HG02840 (cell line): ENCODE measurements around the gene OR5K3.
"Not testable (repeated sequence)": the region's sequence is repeated elsewhere in the genome, so short reads cannot be mapped to it uniquely, and the experiment has no call there.

Experiments
- ATAC-seq: cut with Tn5 transposase; IDR thresholded peaks from one replicate; pipeline ENCODE4 v1.9.1; 2021; ENCODE audit warnings: mild to moderate bottlenecking, moderate library complexity, moderate number of reproducible peaks; ENCODE audit not compliant: unreplicated experiment, low FRiP score

OR5K3 gene, protein sequence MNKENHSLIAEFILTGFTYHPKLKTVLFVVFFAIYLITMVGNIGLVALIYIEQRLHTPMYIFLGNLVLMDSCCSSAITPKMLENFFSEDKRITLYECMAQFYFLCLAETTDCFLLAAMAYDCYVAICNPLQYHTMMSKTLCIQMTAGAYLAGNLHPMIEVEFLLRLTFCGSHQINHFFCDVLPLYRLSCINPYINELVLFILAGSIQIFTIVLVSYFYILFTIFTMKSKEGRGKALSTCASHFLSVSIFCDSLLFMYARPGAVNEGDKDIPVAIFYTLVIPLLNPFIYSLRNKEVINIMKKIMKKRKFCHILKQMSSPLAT

DNA sequence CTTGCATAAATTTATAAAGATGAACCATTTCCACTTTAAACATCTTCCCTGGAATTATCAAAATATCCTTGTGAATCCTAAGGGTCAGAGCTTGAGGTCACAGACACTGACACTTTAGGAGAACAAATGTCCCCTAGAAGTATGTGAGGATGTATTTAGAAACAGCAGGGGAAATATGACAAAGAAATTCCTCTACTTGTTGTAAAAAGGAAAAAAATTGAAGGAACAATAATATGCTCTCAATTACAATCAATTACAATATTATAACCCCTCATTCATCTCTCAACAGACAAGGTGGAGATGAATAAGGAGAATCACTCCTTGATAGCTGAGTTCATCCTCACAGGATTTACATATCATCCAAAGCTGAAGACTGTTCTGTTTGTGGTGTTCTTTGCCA, at the start of gene OR5K3:
TSS of gene OR5K3 (plus strand) at position 301 of the 400 bp plus-strand sequence. CDS start at position 301, 0 bp downstream.
- no peak for ATAC-seq

DNA sequence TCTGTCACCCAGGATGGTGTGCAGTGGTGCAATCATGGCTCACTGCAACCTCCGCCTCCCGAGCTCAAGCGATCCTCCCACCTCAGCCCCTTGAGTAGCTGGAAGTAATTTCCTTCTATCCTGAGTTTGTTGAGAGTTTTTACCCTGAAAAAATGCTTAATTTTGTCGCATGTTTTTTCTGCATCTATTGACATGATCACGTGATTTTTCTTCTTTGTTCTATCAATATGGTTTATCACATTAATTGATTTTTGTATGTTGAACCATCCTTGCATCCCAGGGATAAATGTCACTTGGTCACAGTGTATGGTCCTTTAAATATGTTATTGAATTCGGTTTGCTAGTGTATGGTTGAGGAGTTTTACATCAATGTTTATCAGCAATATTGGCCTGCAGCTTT, 48.7 kb upstream of the OR5K3 start:
- ATAC-seq: no peak

DNA sequence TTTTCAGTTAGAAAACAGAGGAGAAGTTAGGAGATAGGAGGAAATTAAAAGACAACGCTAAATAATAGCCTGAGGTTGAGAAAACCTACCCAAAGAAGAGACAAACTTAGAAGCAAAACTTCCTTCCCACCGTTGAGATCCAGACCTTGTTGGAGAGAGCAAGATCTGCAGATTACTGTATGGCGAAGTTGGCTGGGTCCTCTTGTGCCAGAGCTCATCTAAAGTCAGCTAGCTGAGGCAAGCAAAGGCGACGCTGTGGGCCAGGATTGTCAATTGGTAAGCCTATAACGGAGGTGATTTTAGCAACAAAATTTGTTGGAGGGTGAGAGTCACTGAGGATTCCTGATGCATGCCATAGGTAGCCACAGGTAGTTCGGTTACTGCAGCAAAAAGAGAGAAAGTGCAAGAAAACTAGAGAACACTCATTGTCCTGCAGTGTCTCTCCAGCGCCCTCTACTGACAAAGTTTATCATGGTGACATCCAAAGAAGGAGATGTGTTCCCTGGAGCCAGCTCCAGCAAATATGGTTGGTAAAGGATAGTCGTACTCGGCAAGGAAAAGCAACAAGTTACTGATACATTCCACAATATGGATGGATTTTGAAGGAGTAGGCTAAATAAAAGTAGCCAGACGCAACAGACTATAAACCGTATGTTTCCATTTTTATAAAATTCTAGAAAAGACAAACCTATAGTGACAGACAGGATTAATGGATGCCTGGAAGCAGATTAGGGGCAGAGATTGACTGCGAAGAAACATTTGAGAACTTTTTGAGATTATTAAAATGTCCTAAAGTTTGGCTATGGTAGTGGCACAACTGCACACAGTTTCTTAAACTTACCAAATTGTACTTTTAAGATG, 46.6 kb upstream of the OR5K3 start:
- no peak for ATAC-seq

DNA sequence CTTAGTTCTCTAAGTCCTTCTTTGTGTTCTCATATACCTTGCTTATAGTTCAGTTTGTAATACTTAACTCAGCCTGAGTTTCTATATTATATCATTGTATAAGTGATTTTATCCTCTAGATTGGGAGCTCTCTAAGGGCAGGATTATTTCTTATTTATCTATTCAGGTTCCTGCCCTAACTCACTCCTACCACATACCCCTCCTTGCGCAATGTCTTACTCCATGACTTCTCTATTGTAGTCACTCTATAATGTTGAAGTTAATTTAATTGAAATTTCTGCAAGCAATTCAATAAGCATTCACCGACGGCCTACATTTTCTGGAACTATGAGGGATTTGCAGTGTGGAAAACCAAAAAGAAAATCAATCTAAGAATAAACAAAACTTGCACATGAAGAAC, 40.4 kb upstream of the OR5K3 start:
- ATAC-seq: no peak

DNA sequence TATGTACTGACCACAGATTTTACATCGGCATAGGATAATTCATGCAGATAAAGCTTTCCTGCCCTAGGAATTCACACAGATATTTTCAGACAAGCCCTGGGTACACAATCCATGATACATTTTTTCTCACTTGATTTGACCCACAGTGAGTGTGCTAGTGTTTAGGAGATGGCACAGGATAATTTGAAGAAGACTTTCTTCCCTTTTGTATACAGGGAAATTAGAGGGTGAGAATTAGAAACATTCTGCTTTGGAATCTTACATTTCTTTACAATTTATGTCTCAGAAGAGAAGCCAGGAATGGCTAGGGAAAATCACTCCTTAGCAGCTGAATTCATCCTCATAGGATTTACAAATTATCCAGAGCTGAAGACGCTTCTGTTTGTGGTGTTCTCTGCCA, 36.9 kb upstream of the OR5K3 start, which contains the start of gene OR5K4:
TSS of gene OR5K4 (plus strand) at position 301 of the 400 bp plus-strand sequence. CDS start at position 301, 0 bp downstream.
- no peak for ATAC-seq

DNA sequence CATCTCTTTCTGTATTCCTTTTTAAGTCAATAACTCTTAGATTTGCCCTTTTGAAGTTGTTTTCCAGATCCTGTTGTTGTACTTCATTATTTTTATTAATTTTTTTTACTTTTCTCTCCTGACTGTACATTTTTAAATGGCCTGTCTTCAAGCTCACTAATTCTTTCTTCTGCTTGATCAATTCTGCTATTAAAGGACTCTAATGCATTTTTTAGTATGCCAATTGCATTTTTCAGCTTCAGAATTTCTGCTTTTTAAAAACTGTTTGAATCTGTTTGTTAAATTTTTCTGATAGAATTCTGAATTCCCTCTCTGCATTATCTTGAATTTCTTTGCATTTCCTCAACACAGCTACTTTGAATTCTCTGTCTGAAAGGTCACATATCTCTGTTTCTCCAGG, 31.2 kb upstream of the OR5K3 start:
- ATAC-seq: no peak

DNA sequence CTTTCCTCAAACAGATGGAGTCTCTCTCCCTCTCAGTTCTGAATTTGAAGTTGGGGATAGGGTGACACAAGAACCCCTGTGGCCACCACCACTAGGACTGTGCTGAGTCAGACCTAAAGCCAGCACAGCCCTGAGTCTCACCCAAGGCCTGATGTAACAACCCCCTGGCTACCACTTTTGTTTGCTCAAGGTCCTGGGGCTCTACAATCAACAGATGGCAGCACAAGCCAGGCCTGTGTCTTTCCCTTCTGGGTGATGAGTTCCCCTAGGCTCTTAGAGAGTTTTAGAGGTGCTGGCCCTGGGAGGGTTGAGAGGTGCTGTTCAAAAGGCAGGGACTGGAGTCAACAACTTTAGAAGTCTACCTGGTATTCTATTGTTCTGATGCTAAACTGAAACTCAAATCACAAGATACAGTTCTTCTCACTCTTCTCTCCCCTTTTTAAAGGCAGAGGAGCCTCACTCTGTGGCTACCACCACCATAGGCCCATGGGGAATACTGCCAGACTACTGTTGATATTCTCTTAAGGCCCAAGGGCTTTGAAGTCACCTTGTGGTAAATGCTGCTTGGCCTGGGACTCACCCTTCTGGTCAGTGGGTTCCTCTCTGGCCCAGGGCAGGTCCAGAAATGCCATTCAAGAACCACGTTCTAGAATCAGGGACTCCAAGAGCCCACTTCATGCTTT, 30.3 kb upstream of the OR5K3 start:
- ATAC-seq: peak; percentile 67

DNA sequence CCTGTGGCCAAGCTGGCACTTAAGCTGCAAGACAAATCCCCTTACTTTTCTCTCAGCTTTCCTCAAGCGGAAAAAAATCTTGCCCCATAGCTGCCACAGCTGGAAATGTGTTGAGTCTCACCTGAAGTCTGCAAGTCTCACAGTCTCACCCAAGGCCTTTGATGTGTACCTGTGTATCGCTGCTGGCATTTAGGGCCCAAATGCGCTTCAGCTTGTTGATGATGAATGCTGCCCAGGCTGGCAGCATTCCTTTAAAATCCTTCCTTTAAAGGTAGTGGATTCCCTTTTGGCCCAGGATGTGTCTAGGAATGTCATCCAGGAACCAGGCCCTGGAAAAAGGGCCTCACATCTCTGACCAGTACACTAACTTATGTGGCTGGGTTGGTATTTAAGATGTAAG, 29.8 kb upstream of the OR5K3 start:
- ATAC-seq: no peak

DNA sequence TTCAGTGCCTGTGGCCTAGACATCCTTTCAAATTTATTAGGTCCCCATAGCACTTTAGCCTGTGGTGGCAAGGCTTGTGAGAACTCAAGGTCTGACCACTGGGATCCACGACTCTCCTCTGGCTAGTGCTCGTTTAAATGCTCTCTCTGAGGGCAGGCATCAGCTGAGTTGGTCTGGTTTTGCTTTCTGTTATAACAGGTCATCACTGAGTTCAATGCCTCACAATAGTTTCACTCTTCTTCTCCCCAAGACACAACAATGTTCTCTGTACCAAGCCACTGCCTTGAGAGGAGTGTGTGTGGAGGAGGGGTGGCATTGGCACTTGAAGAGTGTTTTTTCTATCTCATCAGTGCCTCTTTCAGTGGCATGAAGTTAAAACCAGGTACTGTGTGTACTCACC, 29.2 kb upstream of the OR5K3 start:
- no peak for ATAC-seq

DNA sequence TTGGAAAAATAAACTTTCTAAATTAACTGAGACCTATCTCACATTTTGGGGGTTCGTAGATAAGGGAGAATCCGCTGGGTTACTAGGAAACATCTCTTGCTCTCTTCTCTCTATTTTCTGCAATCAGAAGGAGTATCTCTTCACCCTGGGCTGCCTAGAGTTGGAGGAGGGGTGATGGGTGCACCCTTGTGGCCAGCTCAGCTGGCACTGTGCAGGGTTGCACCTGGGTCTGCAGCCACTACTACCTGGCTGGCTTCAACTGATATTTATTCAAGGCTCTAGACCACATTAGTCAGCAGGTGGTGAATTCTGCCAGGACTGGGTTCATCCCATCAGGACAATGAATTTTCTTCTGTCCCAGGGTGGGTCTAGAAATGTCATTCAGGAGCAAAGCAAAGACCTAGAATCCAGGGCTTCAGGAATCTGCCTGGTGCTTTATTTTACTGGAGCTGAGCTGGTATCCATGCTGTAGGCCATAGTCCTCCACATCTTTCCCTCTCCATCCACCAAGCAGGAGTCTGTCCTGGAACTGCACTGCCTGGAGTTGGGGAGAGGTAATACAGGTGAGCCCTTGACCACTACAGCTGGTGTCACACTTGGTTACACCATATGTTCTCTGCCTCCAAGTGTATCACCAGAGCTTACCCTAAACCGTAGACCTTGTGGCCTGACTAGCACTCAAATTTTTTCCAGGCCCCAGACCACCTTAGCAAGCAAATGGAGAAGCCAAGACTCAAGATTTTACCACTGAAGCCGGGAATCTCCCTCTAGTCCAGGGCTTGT, 22.8 kb upstream of the OR5K3 start:
- no peak for ATAC-seq

DNA sequence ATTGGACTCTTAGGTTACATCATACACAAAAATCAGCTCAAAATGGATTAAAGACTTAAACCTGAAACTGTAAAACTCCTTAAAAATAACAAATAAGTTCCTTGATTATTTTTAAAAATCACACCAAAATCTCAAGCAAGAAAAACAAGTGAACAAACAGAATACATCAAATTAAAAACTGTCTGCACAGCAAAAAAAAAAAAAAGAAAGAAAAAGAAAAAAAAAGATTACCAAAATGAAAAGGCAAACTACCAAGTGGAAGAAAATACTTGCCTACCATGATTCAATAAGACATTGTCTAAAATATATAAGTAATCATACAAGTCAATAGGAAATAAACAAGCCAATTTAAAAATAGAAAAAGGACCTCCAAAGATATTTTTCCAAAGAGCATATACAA, 19.3 kb upstream of the OR5K3 start:
- ATAC-seq: no peak

DNA sequence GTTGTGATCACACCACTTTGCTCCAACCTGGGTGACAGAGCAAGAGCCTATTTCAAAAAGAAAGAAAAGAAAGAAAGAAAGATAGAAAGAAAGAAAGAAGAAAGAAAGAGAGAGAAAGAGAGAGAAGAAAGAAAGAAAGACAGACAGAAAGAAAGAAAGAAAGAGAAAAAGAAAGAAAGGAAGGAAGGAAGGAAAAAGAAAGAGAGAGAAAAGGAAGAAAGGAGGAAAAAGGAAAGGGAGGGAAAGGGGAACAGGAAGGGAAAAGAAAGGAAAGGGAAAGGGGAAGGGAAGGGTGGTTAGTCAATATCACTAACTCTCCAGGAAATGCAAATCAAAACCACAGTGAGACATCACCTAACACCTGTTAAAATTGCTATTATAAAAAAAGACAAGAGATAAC, 18.6 kb upstream of the OR5K3 start:
- ATAC-seq: no peak

DNA sequence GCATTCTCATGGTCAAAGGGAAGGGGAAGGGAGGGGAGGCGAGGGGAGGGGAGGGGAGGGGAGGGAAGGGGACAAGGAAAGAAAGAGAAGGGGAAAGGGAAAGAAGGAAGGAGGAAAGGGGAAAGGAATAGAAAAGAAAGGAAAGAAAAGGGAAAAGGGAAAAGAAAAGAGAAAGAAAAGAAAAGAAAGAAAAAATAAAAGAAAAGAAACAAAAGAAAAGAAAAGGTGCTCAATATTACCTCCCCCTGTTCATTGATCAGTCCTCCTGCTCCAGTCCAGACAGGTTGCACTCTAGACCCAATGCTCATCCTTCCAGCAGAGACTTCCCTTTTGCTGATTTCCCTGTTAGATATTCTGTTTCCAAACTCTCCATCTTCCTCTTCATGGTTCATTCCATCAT, 18.0 kb upstream of the OR5K3 start:
- no peak for ATAC-seq

DNA sequence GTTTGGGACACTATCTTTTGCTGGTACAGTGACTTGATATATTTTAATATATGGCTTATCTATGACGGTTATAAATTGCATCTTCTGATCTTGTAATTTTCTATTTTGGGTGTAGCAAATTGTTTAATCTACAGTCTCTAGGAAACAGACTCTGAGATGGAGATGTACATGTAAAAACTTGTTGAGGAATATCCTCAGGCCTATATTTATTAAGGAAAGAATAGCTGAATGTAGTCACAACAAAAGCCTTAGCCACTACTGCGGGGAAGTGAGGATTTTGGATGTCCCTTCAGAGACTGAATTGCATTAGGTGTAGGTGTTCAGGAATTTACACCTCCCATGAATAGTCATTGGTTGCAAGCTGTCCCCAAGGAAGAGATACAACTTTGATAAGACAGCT, 13.8 kb upstream of the OR5K3 start:
- ATAC-seq: no peak

DNA sequence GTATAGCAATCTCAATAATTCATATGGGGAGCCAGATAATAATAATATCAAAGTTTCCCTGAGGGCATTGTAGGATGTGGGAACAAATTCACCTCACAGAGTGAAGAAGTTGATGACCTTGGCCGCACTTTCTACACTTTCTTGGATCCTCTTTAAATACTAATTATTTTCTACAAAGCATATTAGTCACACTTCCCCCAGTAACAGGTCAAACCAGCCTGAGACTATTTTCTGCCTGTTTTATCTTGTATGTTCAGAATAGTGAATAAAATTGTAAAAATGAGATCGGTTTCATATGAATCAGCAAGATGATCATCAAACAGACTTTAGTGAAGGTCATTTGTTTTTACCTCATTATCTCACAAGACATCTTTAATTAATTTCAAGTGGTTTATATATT, 2.3 kb upstream of the OR5K3 start:
- ATAC-seq: no peak

DNA sequence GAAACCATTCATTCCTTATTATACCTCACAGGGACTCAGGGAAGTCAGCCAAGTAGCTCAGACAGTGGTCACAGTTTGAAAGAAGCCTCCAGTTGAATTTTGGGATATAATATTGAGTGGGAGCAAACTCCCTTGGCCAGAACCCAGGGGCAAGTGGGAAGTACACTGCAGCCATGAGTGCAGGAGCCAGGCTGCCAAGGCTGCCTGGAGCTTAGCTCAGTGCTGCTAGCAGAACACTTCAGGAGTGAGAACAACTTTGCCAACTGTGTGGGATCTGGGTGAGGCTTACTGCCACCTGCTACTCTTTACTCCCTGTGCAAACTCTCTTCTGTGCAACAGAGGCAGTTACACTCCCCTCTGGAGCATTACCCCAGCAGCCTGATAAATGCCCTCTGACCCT, 4.6 kb downstream of the OR5K3 start:
- no peak for ATAC-seq

DNA sequence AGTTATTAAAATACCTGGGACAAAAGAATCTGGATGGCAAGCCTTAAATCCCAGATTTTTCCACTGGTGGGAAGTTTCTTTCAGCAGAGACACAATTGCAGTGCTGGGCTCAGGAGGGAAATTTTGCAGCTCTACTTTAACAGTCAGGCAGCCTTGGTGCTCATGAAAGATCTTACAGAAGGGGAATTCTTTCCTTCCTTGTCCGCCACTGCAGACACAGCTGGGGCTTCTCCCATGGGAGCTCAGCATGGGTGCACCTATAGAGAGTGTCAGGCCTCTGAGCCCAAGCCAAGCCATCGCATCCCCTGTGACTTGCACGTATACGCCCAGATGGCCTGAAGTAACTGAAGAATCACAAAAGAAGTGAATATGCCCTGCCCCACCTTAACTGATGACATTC, 6.0 kb downstream of the OR5K3 start:
- ATAC-seq: not testable (repeated sequence)

DNA sequence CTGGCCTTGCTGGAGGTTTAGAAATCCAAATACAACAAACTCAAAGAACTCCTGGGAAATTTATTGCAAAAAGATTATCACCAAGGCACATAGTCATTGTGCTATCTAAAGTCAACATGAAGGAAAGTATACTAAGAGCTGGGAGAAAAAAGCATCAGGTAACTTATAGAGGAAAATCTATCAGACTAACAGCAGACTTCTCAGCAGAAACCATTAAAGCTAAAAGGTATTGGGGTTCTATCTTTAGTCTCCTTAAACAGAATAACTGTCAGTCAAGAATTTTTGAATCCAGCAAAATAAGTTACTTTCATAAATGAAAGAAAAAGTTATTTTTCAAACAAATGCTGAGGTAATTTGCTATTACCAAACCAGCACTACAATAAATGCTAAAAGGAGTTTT, 8.0 kb downstream of the OR5K3 start:
- ATAC-seq: no peak

DNA sequence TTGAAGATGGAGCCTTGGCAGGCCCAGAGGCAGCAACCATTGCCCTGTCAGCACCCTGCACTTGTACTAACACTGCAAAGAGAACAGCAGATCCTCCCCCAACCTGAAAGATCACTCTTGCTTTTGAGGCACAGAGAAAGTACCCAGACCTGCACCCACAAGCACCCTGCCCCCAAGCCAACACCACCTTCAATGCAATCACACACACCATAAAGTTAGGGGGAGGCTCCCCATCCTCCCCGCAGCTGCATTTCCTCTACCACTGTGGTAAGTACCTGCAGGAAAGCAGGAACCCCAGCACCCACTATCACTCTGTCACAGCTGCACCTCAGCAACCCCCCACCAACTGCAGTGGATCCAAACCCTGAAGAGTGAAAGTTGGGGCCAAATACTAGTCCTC, 12.0 kb downstream of the OR5K3 start:
- ATAC-seq: no peak

DNA sequence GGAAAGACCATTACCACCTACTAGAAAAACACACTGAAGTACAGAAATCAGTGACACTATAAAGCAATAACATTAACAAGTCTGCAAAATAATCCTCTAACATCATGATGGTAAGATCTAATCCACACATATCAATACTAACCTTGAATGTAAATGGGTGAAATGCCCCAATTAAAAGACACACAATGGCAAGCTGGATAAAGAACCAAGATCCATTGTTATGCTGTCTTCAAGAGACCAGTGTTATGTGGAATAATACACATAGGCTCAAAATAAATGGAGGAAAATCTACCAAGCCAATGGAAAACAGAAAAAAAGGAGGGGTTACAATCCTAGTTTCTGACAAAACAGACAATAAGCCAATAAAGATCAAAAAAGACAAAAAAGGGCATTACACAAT, 13.5 kb downstream of the OR5K3 start:
- no peak for ATAC-seq
